Hypothalamus (tissue), 51 donors: ENCODE results near the gene PLXNA4.
A peak's percentile ranks its signal among the peaks of the same experiment; 100 is the strongest.

Experiments used
- DNase-seq, 51 donors: peaks; one replicate each; lab custom pipeline; 2025; lab: John Stamatoyannopoulos, UW

PLXNA4 gene

GRCh38 chr7:132083537-132084123 is 492.6 kb downstream of the PLXNA4 start:
- DNase-seq: no peak

- DNase-seq: no peak
Measured at GRCh38 chr7:132083126-132083525, 493.1 kb downstream of the PLXNA4 start.

- DNase-seq: no peak
Measured at GRCh38 chr7:132082394-132082793, 493.9 kb downstream of the PLXNA4 start.

- DNase-seq: no peak
Measured at GRCh38 chr7:132081686-132082085, 494.6 kb downstream of the PLXNA4 start.

- DNase-seq: peak in 2 of 51 donors; percentile 6 to 28
Measured at GRCh38 chr7:132080967-132081668, 495.2 kb downstream of the PLXNA4 start.

GRCh38 chr7:132080467-132080866 is 495.8 kb downstream of the PLXNA4 start:
- DNase-seq: no peak

GRCh38 chr7:132078891-132079735 is 497.2 kb downstream of the PLXNA4 start:
- no peak for DNase-seq

- no peak for DNase-seq
Measured at GRCh38 chr7:132077971-132078685, 498.1 kb downstream of the PLXNA4 start.

GRCh38 chr7:132076301-132077035 is 499.8 kb downstream of the PLXNA4 start:
- peak in 2 of 51 donors; percentile 6 to 54 for DNase-seq

GRCh38 chr7:132075515-132075914 is 500.8 kb downstream of the PLXNA4 start:
- peak in 1 of 51 donors; percentile 42 for DNase-seq

GRCh38 chr7:132073920-132074589 is 502.2 kb downstream of the PLXNA4 start:
- DNase-seq: peak in 12 of 51 donors; percentile 7 to 37 (median 16)
